Measurements from ENCODE around the gene OLIG3.

GRCh38 chr6:137530404-137530803 lies 36.2 kb upstream of the OLIG3 start:
- TF ChIP-seq GATA2 (IDR thresholded peaks at IDR 0.05; ENCODE audit: low read depth, low read length) (no peak), GATA3 (IDR thresholded peaks at IDR 0.05; ENCODE audit: low read depth, low read length) (no peak)
